ENCODE measurements around the gene OR2G6.
"Not testable (repeated sequence)": the region's sequence is repeated elsewhere in the genome, so short reads cannot be mapped to it uniquely, and the experiment has no call there.

Gene OR2G6

DNA sequence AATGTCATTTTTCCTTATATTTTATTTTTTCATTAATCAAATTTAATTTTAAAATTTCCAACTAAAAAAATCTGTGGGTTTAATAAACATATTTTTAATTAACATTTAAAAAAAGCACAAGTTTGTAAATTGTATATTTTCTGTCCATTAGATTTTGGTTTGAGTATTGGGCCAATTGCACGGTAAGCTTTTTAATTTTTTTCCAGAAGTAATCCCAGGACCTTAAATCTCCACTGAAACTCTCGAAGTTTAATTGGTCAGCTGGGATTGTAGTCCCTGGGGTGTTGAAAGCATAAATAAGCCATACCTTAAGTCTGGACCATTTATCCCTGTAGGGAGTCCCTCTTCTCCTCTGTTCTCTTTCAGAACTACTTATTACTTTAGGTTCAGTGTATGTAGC, at the start of gene OR2G6:
Gene OR2G6 (plus strand): TSS at position 301 of the 400 bp plus-strand sequence. CDS start 13,574 bp downstream, outside the sequence.
- not testable (repeated sequence) for DNase-seq

DNA sequence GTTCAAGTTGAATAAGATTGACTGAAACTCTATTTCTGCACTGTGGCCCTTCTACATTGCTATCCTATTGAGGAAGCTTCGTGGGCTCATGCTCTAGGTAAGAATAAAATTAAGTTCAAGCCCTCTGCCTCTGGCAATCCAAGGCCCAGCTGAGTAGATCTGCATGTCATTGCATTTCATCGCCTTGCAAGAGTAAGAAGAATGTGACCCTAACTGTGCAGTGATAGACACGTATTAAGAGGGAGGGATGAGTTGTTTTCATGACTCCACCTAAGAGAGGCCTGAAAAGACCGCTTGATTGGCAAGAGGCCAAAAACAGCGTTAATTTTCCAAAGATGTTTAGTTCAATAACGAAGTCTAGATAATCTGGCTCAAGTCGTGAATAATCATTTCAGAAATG, 48.8 kb upstream of the OR2G6 start:
- not testable (repeated sequence) for DNase-seq

DNA sequence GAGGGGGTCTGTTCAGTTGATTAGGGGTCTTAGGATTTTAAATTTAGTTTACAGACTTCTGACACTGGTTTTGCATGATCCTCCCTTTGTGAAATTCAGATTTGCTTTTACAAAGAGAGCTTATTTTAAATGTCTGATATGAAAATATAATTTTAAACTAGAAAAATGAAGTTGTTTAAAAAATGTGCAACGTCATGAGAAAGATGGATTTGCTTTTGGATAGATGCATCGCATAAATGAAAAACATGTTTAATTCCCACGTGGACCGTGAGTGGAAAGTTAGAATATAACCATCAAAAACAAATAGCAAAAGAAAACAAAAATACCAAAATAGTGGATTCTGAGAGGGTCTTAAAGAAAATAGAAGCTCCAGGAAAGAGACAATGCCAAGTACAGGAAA, 36.7 kb upstream of the OR2G6 start:
- no peak for DNase-seq

DNA sequence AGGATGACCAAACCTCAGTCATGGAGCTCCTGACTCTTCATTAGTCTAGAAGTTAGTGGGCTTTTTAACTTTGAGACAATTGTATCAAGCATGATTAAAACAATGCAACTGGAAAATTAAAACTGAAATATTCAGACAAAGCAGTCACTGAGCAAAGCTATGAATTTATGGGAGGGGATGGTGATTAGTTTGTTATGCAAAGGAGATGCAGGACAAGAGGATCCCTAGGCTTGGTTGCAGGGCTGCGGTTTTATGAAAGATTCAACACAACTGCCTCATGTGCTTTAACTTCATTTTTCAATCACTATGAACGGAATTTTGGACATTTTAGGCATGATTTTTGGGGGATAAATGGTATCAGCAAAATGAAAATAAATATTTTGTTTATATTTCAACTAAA, 35.8 kb upstream of the OR2G6 start:
- DNase-seq, result not testable (repeated sequence)

DNA sequence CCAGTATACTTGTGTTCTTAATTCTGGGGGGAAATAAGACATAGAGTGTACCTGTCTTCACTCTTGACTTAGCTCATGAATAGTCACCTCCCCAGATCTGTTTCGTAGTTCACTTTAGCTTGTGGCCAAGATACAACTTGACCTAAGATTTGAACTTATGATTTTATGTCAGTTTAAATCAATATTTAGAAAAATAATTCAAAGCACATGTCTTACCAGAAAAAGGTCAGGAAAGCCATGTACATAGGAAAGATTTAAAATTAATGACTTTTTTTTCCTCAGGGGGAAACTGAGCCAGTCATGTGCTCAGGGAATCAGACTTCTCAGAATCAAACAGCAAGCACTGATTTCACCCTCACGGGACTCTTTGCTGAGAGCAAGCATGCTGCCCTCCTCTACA, 34.8 kb upstream of the OR2G6 start, which contains the start of gene OR2T3:
Gene OR2T3 (plus strand): TSS at position 301 of the 400 bp plus-strand sequence. CDS start 0 bp downstream, at position 301.
- DNase-seq, result not testable (repeated sequence)

DNA sequence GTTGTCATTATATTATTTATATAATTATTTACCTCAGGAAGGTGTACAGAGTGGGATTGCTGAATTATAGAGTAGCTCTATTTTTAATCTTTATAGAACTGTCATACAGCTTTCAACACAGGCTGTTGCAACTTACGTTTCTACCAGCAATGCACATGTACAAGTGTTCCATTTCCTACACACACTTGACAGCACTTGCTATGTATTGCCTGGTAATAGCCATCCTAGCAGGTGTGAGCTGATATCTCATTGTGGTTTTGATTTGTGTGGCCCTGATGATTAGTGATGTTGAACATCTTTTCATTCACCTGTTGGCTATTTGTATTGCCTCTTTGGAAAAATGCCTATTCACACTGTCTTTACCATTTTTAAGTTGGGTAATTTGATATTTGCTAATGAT, 32.2 kb upstream of the OR2G6 start:
- not testable (repeated sequence) for DNase-seq

DNA sequence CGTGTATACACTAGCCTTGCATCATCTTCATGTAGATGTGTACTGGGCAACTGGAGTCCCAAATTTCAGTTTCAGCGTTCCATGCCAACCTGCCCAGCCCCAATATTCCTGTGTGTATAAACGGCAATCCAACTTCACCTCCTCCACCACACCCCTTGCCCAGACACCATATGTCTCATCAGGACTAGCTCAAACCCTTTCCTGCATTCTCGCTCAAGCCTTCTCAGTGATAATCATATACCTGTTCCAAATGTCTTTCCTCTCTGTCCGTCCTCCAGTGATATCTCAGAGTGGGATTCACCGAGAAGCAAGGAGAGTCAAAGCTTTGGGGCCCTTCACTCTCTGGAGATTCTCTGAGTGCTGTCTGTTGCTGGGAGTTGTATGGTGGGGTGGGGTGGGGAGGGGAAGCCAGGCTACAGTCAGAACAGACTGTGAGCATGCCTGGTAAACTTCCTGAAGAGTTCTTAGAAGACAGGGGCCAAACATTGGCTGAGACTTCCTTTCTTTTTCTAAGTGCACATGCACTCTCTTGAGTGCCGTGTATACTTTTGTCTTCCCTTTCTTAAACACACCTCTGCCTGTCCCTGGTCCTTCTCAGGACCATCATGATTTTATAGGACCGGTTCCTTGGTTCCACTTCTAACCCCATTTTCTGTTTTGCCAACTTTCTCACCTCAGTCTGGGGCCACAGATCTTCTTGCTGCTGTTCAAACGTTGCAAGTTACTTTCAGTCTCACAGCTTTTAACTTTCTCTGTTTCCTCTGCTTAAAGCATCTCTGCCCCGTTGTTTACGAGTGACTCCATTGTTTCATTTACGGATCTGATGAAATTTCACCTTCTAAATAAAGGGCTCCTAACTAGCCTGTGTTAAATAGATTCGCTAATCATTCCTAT, 25.9 kb upstream of the OR2G6 start:
- not testable (repeated sequence) for DNase-seq

DNA sequence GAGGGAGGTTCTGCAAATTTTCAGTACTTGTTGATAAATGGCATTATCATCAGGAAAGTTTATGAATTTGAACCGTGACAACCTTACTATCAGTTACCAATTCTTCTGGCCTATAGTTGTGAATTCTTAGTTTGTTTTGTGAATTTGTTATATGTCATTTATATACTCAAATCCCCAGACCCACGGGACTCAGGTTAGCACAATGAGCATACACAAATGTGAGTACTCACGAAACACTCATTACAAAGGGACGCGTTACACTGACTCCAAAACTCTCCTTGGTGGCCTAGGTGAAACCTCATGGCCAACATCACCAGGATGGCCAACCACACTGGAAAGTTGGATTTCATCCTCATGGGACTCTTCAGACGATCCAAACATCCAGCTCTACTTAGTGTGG, 19.6 kb upstream of the OR2G6 start, which contains the start of gene OR2T5:
Gene OR2T5 (plus strand): TSS at position 301 of the 400 bp plus-strand sequence. CDS start 0 bp downstream, at position 301.
- DNase-seq, result not testable (repeated sequence)

DNA sequence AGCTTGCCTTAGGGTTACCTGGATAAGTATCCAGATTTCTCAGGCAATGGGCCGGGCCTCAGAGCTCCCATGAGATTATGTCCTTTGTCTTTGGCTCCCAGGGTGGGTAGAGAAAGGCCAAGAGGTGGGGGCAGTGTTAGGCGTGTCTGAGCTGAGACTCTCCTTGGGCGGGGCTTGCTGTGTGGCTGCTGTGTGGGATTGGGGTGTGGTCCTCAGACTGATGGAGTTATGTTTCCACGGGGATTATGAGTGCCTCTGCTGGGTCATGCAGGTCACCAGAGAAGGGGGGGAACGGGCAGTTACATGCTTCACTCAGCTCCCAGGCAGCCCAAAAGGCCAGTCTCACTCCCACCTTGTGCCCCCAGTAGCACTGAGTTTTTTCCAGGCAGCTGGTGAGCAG, 11.2 kb upstream of the OR2G6 start:
- DNase-seq, result not testable (repeated sequence)

DNA sequence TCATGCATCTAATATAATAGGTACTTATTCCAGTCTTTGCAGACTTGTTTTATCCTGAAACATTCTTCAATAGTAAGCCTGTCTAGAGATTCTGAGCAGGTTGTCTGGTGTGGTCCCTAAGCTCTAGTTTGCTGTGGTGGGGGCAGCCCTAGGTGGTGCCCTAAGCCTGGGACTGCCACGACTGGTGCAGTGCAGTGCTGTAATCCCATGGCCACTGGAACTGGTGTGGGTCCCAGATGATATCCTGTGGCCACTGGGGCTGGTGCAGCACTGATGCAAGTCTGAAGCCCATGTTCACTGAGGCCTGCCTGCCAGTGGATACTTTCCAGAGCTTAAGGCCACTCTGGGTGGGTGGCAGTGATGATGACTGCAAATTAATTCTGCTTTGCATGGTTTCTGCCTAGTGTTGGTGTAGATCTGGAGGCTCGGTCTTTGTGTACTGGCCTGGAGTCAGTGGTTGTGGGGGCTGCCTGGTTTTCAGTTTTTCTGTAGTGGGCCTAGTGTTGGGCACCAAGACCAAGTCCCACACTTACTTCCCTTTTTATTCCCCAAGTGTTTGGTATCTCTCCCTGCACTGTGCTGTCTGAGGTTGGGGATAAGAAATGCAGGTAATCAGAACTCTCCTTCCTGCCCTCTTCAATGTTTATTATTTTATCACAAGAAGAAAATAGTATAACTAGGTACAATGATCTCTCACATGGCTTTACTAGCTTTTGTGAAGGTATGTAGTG, 7.4 kb upstream of the OR2G6 start:
- not testable (repeated sequence) for DNase-seq

DNA sequence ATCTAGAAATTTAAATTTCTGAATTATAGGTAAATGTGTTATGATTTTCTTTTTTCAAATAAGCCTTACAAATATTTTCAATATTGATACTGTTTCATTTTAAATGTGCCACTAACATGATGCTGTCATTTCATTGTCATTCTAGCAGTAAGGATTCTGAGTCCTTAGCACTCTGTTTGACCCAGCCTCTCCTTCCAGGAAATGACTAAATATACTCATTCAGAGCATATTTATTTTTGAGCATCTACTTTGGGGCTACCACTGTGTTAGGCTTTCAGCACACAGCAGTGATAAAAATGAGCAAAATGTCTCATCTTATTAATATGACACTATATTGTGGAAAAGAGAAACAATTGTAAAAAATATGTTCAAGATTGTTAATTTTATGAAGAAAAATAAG, 2.3 kb downstream of the OR2G6 start:
- not testable (repeated sequence) for DNase-seq

DNA sequence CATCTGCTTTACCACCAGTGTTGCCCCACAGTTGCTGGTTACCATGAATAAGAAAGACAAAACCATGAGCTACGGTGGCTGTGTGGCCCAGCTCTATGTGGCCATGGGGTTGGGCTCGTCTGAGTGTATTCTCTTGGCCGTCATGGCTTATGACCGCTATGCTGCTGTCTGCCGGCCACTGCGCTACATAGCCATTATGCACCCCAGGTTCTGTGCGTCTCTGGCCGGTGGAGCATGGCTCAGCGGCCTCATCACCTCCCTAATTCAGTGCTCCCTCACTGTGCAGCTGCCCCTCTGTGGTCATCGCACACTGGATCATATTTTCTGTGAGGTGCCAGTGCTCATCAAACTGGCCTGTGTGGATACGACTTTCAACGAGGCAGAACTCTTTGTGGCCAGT, 14.0 kb downstream of the OR2G6 start:
- no peak for DNase-seq

DNA sequence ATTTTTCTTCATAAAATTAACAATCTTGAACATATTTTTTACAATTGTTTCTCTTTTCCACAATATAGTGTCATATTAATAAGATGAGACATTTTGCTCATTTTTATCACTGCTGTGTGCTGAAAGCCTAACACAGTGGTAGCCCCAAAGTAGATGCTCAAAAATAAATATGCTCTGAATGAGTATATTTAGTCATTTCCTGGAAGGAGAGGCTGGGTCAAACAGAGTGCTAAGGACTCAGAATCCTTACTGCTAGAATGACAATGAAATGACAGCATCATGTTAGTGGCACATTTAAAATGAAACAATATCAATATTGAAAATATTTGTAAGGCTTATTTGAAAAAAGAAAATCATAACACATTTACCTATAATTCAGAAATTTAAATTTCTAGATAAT, 29.6 kb downstream of the OR2G6 start:
- DNase-seq, result not testable (repeated sequence)

DNA sequence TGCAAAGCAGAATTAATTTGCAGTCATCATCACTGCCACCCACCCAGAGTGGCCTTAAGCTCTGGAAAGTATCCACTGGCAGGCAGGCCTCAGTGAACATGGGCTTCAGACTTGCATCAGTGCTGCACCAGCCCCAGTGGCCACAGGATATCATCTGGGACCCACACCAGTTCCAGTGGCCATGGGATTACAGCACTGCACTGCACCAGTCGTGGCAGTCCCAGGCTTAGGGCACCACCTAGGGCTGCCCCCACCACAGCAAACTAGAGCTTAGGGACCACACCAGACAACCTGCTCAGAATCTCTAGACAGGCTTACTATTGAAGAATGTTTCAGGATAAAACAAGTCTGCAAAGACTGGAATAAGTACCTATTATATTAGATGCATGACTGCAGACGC, 39.5 kb downstream of the OR2G6 start:
- not testable (repeated sequence) for DNase-seq

DNA sequence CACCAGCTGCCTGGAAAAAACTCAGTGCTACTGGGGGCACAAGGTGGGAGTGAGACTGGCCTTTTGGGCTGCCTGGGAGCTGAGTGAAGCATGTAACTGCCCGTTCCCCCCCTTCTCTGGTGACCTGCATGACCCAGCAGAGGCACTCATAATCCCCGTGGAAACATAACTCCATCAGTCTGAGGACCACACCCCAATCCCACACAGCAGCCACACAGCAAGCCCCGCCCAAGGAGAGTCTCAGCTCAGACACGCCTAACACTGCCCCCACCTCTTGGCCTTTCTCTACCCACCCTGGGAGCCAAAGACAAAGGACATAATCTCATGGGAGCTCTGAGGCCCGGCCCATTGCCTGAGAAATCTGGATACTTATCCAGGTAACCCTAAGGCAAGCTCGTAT, 43.2 kb downstream of the OR2G6 start:
- not testable (repeated sequence) for DNase-seq

DNA sequence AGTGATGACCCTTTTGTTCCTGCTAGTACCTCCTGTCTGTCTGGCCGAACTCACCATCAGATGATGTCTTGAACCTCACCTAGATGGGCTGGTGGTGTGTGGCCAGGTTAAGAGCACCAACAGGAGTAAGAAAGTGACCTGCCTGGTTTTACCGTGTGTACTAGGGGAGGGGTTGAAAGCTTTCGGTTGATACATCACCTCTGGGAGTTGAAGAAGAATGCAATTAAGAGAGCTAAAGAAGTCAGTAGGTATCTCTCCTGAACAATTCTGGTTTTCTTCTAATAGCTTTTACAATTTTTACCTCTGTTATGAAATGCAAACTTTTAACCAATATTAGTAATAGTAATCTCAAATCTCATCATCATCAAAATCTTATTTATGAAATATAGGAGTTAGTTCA, 54.8 kb downstream of the OR2G6 start, which contains the start of gene OR2T29:
Gene OR2T29 (minus strand): TSS at position 101 of the 400 bp plus-strand sequence. CDS start 3,281 bp downstream, outside the sequence.
- DNase-seq, result not testable (repeated sequence)

DNA sequence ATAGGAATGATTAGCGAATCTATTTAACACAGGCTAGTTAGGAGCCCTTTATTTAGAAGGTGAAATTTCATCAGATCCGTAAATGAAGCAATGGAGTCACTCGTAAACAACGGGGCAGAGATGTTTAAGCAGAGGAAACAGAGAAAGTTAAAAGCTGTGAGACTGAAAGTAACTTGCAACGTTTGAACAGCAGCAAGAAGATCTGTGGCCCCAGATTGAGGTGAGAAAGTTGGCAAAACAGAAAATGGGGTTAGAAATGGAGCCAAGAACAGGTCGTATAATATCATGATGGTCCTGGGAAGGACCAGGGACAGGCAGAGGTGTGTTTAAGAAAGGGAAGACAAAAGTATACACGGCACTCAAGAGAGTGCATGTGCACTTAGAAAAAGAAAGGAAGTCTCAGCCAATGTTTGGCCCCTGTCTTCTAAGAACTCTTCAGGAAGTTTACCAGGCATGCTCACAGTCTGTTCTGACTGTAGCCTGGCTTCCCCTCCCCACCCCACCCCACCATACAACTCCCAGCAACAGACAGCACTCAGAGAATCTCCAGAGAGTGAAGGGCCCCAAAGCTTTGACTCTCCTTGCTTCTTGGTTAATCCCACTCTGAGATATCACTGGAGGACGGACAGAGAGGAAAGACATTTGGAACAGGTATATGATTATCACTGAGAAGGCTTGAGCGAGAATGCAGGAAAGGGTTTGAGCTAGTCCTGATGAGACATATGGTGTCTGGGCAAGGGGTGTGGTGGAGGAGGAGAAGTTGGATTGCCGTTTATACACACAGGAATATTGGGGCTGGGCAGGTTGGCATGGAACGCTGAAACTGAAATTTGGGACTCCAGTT, 57.9 kb downstream of the OR2G6 start:
- not testable (repeated sequence) for DNase-seq

DNA sequence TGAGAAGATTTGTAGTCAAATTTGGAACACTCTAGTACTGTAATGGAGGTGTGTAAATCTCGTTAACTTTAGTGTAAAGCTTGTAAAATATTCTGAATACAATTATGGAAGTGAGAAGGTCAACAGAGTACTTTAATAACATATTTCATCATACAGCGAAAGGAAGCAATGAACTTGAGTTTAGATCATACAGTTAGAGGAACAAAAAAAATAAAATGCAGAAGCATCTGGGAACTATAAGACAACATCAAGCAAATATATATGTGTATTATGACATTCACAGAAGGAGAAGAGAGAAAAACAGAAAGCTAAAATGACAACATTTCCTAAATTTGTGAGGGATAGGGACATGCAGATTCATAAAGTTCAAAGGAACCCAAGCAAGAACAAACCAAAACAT, 61.2 kb downstream of the OR2G6 start:
- not testable (repeated sequence) for DNase-seq

DNA sequence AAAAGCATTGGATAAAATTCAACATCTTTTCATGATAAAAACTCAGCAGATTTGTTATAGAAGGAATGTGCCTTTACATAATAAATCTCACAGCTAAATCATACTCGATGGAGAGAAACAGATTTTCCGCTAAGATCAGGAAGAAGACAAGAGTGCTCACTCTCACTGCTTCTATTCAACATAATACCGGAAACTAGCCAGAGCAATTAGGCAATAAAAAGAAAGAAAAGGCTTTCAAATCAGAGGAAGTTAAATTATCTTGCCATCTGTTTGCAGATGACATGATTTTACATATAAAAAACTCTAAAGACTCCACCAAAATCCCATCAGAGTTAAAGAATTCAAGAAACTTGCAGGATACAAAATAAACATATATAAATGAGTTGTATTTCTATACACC, 62.9 kb downstream of the OR2G6 start:
- not testable (repeated sequence) for DNase-seq

DNA sequence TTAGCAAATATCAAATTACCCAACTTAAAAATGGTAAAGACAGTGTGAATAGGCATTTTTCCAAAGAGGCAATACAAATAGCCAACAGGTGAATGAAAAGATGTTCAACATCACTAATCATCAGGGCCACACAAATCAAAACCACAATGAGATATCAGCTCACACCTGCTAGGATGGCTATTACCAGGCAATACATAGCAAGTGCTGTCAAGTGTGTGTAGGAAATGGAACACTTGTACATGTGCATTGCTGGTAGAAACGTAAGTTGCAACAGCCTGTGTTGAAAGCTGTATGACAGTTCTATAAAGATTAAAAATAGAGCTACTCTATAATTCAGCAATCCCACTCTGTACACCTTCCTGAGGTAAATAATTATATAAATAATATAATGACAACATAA, 64.2 kb downstream of the OR2G6 start:
- not testable (repeated sequence) for DNase-seq

DNA sequence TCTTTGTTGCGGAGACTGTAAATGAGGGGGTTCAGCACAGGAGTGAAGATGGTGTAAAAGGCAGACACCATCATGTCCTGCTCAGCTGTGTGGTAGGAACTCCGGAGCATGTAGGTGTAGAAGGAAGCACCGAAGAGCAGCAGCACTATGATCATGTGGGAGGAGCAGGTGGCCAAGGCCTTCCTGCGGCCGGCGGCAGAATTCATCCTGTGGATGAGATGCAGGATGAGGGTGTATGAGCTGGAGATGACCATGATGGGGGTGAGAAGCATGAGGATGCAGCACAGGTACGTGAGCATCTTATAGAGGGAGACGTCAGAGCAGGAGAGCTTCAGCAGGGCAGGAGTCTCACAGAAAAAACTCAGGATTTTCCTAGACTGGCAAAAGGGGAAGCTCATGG, 66.0 kb downstream of the OR2G6 start:
- DNase-seq, result not testable (repeated sequence)

DNA sequence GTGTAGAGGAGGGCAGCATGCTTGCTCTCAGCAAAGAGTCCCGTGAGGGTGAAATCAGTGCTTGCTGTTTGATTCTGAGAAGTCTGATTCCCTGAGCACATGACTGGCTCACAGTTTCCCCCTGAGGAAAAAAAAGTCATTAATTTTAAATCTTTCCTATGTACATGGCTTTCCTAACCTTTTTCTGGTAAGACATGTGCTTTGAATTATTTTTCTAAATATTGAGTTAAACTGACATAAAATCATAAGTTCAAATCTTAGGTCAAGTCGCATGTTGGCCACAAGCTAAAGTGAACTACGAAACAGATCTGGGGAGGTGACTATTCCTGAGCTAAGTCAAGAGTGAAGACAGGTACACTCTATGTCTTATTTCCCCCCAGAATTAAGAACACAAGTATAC, 66.8 kb downstream of the OR2G6 start, which contains the start of gene OR2T34:
Gene OR2T34 (minus strand): TSS at position 101 of the 400 bp plus-strand sequence. CDS start 0 bp downstream, at position 101.
- not testable (repeated sequence) for DNase-seq

All from activated CD8-positive, alpha-beta memory T cell treated with anti-CD3 and anti-CD28 coated beads, Interleukin-2, amount 50 U/mL, for 48 hours (primary cell).